Astrocyte (in vitro differentiated cells and primary cell): ENCODE data around the gene SLAMF8. TPM values are rescaled to one million over a fixed set of nuclear protein-coding genes. Genes with fewer than 3 reads are reported as not detected.

Experiments
- DNase-seq: peaks from one replicate; pipeline ENCODE4 v3.0.0-alpha.2; 2010; ENCODE audit warnings: low read depth
- FAIRE-seq: peaks from 2 replicates; lab custom pipeline; 2011; peaks lifted over from hg19 to GRCh38; lab: Jason Lieb, UNC
- H2AFZ ChIP-seq: 2 replicates; pipeline ENCODE4 v1.6.0; 2012; ENCODE audit warnings: low read depth, low read length, inconsistent platforms
- H3K27ac ChIP-seq: 2 replicates; pipeline ENCODE4 v1.5.1; 2011; ENCODE audit warnings: low read depth, low read length, inconsistent platforms
- H3K27me3 ChIP-seq: 2 replicates; pipeline ENCODE4 v1.6.0; 2011; ENCODE audit warnings: low read length, inconsistent platforms; ENCODE audit not compliant: insufficient read depth
- H3K36me3 ChIP-seq: 2 replicates; pipeline ENCODE4 v1.5.1; 2011; ENCODE audit warnings: low read length, inconsistent platforms; ENCODE audit not compliant: insufficient read depth
- H3K4me1 ChIP-seq: 2 replicates; pipeline ENCODE4 v1.5.1; 2011; ENCODE audit warnings: low read length, inconsistent platforms; ENCODE audit not compliant: insufficient read depth
- H3K4me2 ChIP-seq: 2 replicates; pipeline ENCODE4 v1.6.0; 2012; ENCODE audit warnings: low read length, inconsistent platforms
- H3K4me3 ChIP-seq: 2 replicates; pipeline ENCODE4 v1.5.1; 2011; ENCODE audit warnings: low read depth, mild to moderate bottlenecking, low read length, inconsistent platforms; ENCODE audit not compliant: insufficient read depth
- H3K79me2 ChIP-seq: 2 replicates; pipeline ENCODE4 v1.6.0; 2012; ENCODE audit warnings: mild to moderate bottlenecking, low read length, inconsistent platforms; ENCODE audit not compliant: insufficient read depth
- H3K9ac ChIP-seq: 2 replicates; pipeline ENCODE4 v1.6.0; 2012; ENCODE audit warnings: mild to moderate bottlenecking, low read length, inconsistent platforms
- H3K9me3 ChIP-seq: 2 replicates; pipeline ENCODE4 v1.5.1; 2012; ENCODE audit warnings: low read depth, mild to moderate bottlenecking, low read length, inconsistent platforms; ENCODE audit not compliant: insufficient read depth
- H4K20me1 ChIP-seq: 2 replicates; pipeline ENCODE4 v1.6.0; 2012; ENCODE audit warnings: low read length, inconsistent platforms; ENCODE audit not compliant: insufficient read depth
- H3K27ac Mint-ChIP-seq: one replicate; pipeline ENCODE4 v1.8.0; 2021; ENCODE audit warnings: mild to moderate bottlenecking, mixed read lengths; ENCODE audit not compliant: unreplicated experiment
- H3K27me3 Mint-ChIP-seq: one replicate; pipeline ENCODE4 v1.8.0; 2021; ENCODE audit warnings: low read depth, mixed read lengths; ENCODE audit not compliant: unreplicated experiment
- H3K36me3 Mint-ChIP-seq: one replicate; pipeline ENCODE4 v1.8.0; 2021; ENCODE audit warnings: low read depth, mixed read lengths; ENCODE audit not compliant: unreplicated experiment
- H3K4me1 Mint-ChIP-seq: one replicate; pipeline ENCODE4 v1.8.0; 2021; ENCODE audit warnings: low read depth, mixed read lengths; ENCODE audit not compliant: unreplicated experiment
- H3K4me3 Mint-ChIP-seq: one replicate; pipeline ENCODE4 v1.8.0; 2021; ENCODE audit warnings: mild to moderate bottlenecking, moderate library complexity, mixed read lengths; ENCODE audit not compliant: unreplicated experiment
- H3K9me3 Mint-ChIP-seq: one replicate; pipeline ENCODE4 v1.8.0; 2021; ENCODE audit warnings: mild to moderate bottlenecking, mixed read lengths; ENCODE audit not compliant: unreplicated experiment
- CTCF ChIP-seq: IDR thresholded peaks from 2 replicates; pipeline ENCODE4 v1.5.1; 2011; ENCODE audit warnings: low read depth, mild to moderate bottlenecking, inconsistent platforms, low read length, moderate library complexity; ENCODE audit not compliant: insufficient read depth
- EZH2 ChIP-seq: IDR thresholded peaks from 2 replicates; pipeline ENCODE4 v1.6.1; 2012; ENCODE audit warnings: mild to moderate bottlenecking, low read length, inconsistent platforms; ENCODE audit not compliant: insufficient read depth
- total RNA-seq: library from RNA; stranded (reverse); gene quantifications from 2 replicates; pipeline ENCODE4 v1.2.1, GENCODE V29; 2021

SLAMF8 gene
- total RNA-seq, 1 donor from 2014 or later: 1.7 TPM

GRCh38 chr1:159831412-159832141 is 4.9 kb downstream of the SLAMF8 start:
- FAIRE-seq: no peak

DNA sequence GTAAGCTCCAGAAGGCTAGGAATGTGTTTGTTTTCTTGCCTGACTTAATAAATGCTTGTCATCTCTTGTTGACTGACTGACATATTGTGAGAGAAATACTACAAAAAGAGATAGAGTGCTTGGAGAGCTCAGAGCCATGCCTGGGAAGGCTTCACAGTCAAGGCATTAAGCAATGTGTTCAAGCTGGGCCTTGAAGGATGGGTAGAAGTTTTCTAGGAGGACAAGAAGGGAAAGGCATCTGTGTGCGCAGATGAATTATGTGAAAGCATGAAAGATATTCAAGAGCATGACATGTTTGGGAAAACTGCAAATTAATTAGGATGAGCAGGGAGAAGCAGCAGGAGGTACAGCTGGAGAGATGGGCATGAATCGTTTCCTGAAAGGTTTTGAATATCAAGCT is 5.6 kb downstream of the SLAMF8 start:
- Histone ChIP-seq H3K4me2 (no peak overlapping the region), H3K9me3 (no peaks in the 10 kb centered on the region), H4K20me1 (no peaks in the 10 kb centered on the region), H2AFZ (no peak overlapping the region), H3K79me2 (no peaks in the 10 kb centered on the region), H3K9ac (no peak overlapping the region), H3K4me1 (peaks cover 3% of the 10 kb centered on the region), H3K27me3 (no peaks in the 10 kb centered on the region), H3K27ac (no peak overlapping the region), H3K36me3 (no peaks in the 10 kb centered on the region), H3K4me3 (no peak overlapping the region)
- no peak for FAIRE-seq
- Mint-ChIP-seq H3K4me1 (peaks cover 32% of the 10 kb centered on the region), H3K27me3 (peaks cover 7% of the 10 kb centered on the region), H3K4me3 (no peak overlapping the region), H3K9me3 (no peaks in the 10 kb centered on the region), H3K27ac (no peak overlapping the region), H3K36me3 (peaks cover 4% of the 10 kb centered on the region)
- no peak for TF ChIP-seq CTCF
- no peak for TF ChIP-seq EZH2
- DNase-seq: no peak

More at GRCh38 chr1:159831412-159832141, 4.9 kb downstream of the SLAMF8 start:
- no peaks in the 10 kb centered on the region for H3K79me2 ChIP-seq
- no peak overlapping the region for H3K27ac Mint-ChIP-seq
- H3K4me1 ChIP-seq: peaks cover 3% of the 10 kb centered on the region
- no peaks in the 10 kb centered on the region for H4K20me1 ChIP-seq
- H3K4me2 ChIP-seq: no peak overlapping the region
- no peak overlapping the region for H2AFZ ChIP-seq
- H3K9me3 ChIP-seq: no peaks in the 10 kb centered on the region
- H3K4me3 Mint-ChIP-seq: no peak overlapping the region
- H3K36me3 ChIP-seq: no peaks in the 10 kb centered on the region
- no peaks in the 10 kb centered on the region for H3K9me3 Mint-ChIP-seq
- no peak overlapping the region for H3K4me3 ChIP-seq
- H3K9ac ChIP-seq: no peak overlapping the region
- DNase-seq: no peak
- H3K4me1 Mint-ChIP-seq: peaks cover 37% of the 10 kb centered on the region
- H3K36me3 Mint-ChIP-seq: peaks cover under 1% of the 10 kb centered on the region
- TF ChIP-seq CTCF (no peak), EZH2 (no peak)
- peaks cover 7% of the 10 kb centered on the region for H3K27me3 Mint-ChIP-seq
- H3K27ac ChIP-seq: no peak overlapping the region
- H3K27me3 ChIP-seq: no peaks in the 10 kb centered on the region

GRCh38 chr1:159835356-159835755 is 8.7 kb downstream of the SLAMF8 start:
- H3K36me3 ChIP-seq: no peaks in the 10 kb centered on the region
- no peak overlapping the region for H3K4me2 ChIP-seq
- H3K27ac ChIP-seq: no peak overlapping the region
- Mint-ChIP-seq H3K4me3 (no peak overlapping the region), H3K27ac (no peak overlapping the region), H3K36me3 (peaks cover 8% of the 10 kb centered on the region), H3K4me1 (peaks cover 16% of the 10 kb centered on the region), H3K27me3 (peaks cover 11% of the 10 kb centered on the region), H3K9me3 (no peaks in the 10 kb centered on the region)
- H3K79me2 ChIP-seq: no peaks in the 10 kb centered on the region
- no peak for DNase-seq
- H3K27me3 ChIP-seq: no peaks in the 10 kb centered on the region
- H2AFZ ChIP-seq: no peak overlapping the region
- TF ChIP-seq EZH2: no peak
- no peak for TF ChIP-seq CTCF
- H3K4me3 ChIP-seq: no peak overlapping the region
- no peaks in the 10 kb centered on the region for H4K20me1 ChIP-seq
- no peaks in the 10 kb centered on the region for H3K9me3 ChIP-seq
- no peak for FAIRE-seq
- peaks cover under 1% of the 10 kb centered on the region for H3K4me1 ChIP-seq
- H3K9ac ChIP-seq: no peak overlapping the region
